ENCODE data around the gene ACVR1. TPM values are rescaled to one million over a fixed set of nuclear protein-coding genes. Genes with fewer than 3 reads are reported as not detected.

The ACVR1 gene
- total and polyA plus RNA-seq, 2 experiments from 2014 or later = 8.9 to 21.5 TPM

DNA sequence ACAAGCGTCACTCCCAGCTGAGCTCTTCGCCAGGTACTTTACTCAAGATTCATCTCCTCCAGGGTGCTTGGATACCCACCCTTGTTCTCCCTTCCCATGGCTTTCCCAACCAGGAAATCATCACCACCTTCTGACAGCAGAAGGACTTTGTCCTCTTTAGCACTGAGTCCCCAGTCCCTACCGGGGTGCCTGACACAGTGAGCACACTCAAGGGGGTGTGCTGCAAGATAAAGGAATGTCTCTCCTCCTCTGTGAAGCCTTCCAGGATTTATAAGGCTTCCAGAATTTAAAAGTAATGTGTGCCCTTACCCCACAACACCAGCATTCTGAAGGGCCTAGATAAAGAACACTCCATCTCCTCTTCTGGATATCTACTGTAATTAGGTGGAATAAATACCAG lies 39.6 kb downstream of the ACVR1 start:
- H3K27me3 Mint-ChIP-seq (ENCODE audit: insufficient read depth, low read depth, poor library complexity) = peaks cover 10% of the 10 kb centered on the region
- H3K4me1 Mint-ChIP-seq = peaks cover 81% of the 10 kb centered on the region
- H3K27me3 ChIP-seq (ENCODE audit: insufficient read depth) = no peaks in the 10 kb centered on the region
- H3K27ac ChIP-seq (ENCODE audit: low read depth) = no peak overlapping the region
- no peaks in the 10 kb centered on the region for H3K9me2 ChIP-seq (ENCODE audit: insufficient read depth)
- no peaks in the 10 kb centered on the region; the same call in 2 of the 3 replicates for H3K36me3 Mint-ChIP-seq (ENCODE audit: low read depth)
- DNase-seq (ENCODE audit: low spot score) = no peak
- H3K9me3 Mint-ChIP-seq = no peaks in the 10 kb centered on the region
- 0 out of 2 replicates have a peak, but pooled peaks cover 3% of the 10 kb centered on the region for H3F3A ChIP-seq (replicated peaks; ENCODE audit: low read depth)
- peaks cover 6% of the 10 kb centered on the region; the same call in 1 of the 2 replicates for H4K20me1 ChIP-seq (replicated peaks; ENCODE audit: insufficient read depth)
- H3K4me3 ChIP-seq = no peak overlapping the region
- no peaks in the 10 kb centered on the region for H3K36me3 ChIP-seq (ENCODE audit: insufficient read depth)
- H3K4me2 ChIP-seq = no peak overlapping the region
- H3K4me3 Mint-ChIP-seq = no peak overlapping the region
- H3K27ac Mint-ChIP-seq = no peak overlapping the region; the same call in 1 of the 2 replicates
- TF ChIP-seq ZNF114 (CRISPR knock-in tag; IDR thresholded peaks at IDR 0.05) = no peak
- H3K4me1 ChIP-seq (ENCODE audit: insufficient read depth) = peaks cover 78% of the 10 kb centered on the region
- H2AFZ ChIP-seq = no peak overlapping the region
- ATAC-seq = no peak
- H3K79me2 ChIP-seq (replicated peaks; ENCODE audit: insufficient read depth) = peaks cover 46% of the 10 kb centered on the region

DNA sequence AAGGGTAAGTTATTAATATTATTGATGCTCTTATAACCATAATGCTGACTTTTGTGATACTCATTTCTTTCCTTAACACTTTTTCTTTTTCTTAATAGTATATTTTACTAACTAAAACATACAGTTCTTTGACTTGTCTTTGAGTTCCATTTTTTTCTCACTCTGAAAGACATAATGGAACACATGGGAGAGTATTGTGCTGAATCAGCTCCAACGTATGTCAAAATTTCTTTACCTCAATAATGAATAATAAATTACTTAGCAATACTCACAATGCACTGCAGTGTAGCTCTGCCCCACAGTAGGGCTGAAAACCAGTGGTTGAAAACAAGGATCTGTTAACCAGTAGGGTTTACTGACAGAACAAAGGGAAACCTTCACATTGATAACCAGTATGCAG lies 40.7 kb downstream of the ACVR1 start:
- Mint-ChIP-seq H3K4me3 (no peak overlapping the region), H3K9me3 (no peaks in the 10 kb centered on the region), H3K27ac (no peak overlapping the region), H3K36me3 (ENCODE audit: low read depth) (no peaks in the 10 kb centered on the region; the same call in 2 of the 3 replicates), H3K4me1 (peaks cover 84% of the 10 kb centered on the region), H3K27me3 (ENCODE audit: insufficient read depth, low read depth, poor library complexity) (peaks cover 10% of the 10 kb centered on the region)
- Histone ChIP-seq H3F3A (replicated peaks; ENCODE audit: low read depth) (0 out of 2 replicates have a peak, but pooled peaks cover 3% of the 10 kb centered on the region), H3K9me2 (ENCODE audit: insufficient read depth) (no peaks in the 10 kb centered on the region), H3K4me3 (no peak overlapping the region), H2AFZ (no peak overlapping the region), H3K27ac (ENCODE audit: low read depth) (no peak overlapping the region), H3K4me1 (ENCODE audit: insufficient read depth) (peaks cover 80% of the 10 kb centered on the region), H3K36me3 (ENCODE audit: insufficient read depth) (no peaks in the 10 kb centered on the region), H4K20me1 (replicated peaks; ENCODE audit: insufficient read depth) (peaks cover 6% of the 10 kb centered on the region; the same call in 1 of the 2 replicates), H3K4me2 (0 out of 2 replicates have a peak overlapping the region, but pooled peaks have one; percentile 17), H3K79me2 (replicated peaks; ENCODE audit: insufficient read depth) (peaks cover 37% of the 10 kb centered on the region), H3K27me3 (ENCODE audit: insufficient read depth) (no peaks in the 10 kb centered on the region)
- DNase-seq (ENCODE audit: low spot score) (peak; percentile 21), ATAC-seq (no peak)
- TF ChIP-seq, protein P1, sequence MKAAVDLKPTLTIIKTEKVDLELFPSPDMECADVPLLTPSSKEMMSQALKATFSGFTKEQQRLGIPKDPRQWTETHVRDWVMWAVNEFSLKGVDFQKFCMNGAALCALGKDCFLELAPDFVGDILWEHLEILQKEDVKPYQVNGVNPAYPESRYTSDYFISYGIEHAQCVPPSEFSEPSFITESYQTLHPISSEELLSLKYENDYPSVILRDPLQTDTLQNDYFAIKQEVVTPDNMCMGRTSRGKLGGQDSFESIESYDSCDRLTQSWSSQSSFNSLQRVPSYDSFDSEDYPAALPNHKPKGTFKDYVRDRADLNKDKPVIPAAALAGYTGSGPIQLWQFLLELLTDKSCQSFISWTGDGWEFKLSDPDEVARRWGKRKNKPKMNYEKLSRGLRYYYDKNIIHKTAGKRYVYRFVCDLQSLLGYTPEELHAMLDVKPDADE (IDR thresholded peaks at IDR 0.05) = no peak
- no peak for TF ChIP-seq POLR2AphosphoS5 (IDR thresholded peaks at IDR 0.05; ENCODE audit: low read depth)
- TF ChIP-seq, protein P2, sequence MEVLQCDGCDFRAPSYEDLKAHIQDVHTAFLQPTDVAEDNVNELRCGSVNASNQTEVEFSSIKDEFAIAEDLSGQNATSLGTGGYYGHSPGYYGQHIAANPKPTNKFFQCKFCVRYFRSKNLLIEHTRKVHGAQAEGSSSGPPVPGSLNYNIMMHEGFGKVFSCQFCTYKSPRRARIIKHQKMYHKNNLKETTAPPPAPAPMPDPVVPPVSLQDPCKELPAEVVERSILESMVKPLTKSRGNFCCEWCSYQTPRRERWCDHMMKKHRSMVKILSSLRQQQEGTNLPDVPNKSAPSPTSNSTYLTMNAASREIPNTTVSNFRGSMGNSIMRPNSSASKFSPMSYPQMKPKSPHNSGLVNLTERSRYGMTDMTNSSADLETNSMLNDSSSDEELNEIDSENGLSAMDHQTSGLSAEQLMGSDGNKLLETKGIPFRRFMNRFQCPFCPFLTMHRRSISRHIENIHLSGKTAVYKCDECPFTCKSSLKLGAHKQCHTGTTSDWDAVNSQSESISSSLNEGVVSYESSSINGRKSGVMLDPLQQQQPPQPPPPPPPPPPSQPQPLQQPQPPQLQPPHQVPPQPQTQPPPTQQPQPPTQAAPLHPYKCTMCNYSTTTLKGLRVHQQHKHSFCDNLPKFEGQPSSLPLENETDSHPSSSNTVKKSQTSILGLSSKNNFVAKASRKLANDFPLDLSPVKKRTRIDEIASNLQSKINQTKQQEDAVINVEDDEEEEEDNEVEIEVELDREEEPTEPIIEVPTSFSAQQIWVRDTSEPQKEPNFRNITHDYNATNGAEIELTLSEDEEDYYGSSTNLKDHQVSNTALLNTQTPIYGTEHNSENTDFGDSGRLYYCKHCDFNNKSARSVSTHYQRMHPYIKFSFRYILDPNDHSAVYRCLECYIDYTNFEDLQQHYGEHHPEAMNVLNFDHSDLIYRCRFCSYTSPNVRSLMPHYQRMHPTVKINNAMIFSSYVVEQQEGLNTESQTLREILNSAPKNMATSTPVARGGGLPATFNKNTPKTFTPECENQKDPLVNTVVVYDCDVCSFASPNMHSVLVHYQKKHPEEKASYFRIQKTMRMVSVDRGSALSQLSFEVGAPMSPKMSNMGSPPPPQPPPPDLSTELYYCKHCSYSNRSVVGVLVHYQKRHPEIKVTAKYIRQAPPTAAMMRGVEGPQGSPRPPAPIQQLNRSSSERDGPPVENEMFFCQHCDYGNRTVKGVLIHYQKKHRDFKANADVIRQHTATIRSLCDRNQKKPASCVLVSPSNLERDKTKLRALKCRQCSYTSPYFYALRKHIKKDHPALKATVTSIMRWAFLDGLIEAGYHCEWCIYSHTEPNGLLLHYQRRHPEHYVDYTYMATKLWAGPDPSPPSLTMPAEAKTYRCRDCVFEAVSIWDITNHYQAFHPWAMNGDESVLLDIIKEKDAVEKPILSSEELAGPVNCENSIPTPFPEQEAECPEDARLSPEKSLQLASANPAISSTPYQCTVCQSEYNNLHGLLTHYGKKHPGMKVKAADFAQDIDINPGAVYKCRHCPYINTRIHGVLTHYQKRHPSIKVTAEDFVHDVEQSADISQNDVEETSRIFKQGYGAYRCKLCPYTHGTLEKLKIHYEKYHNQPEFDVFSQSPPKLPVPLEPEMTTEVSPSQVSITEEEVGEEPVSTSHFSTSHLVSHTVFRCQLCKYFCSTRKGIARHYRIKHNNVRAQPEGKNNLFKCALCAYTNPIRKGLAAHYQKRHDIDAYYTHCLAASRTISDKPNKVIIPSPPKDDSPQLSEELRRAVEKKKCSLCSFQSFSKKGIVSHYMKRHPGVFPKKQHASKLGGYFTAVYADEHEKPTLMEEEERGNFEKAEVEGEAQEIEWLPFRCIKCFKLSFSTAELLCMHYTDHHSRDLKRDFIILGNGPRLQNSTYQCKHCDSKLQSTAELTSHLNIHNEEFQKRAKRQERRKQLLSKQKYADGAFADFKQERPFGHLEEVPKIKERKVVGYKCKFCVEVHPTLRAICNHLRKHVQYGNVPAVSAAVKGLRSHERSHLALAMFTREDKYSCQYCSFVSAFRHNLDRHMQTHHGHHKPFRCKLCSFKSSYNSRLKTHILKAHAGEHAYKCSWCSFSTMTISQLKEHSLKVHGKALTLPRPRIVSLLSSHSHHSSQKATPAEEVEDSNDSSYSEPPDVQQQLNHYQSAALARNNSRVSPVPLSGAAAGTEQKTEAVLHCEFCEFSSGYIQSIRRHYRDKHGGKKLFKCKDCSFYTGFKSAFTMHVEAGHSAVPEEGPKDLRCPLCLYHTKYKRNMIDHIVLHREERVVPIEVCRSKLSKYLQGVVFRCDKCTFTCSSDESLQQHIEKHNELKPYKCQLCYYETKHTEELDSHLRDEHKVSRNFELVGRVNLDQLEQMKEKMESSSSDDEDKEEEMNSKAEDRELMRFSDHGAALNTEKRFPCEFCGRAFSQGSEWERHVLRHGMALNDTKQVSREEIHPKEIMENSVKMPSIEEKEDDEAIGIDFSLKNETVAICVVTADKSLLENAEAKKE (CRISPR knock-in tag; IDR thresholded peaks at IDR 0.05) = no peak
- TF ChIP-seq ZNF331 (CRISPR knock-in tag; IDR thresholded peaks at IDR 0.05; ENCODE audit: low read depth) = no peak
- TF ChIP-seq NANOG (IDR thresholded peaks at IDR 0.05; ENCODE audit: borderline replicate concordance) = no peak

Data from GM23338 (cell line).